T-helper 2 cell treated with Interferon-gamma antibody and Interleukin-4, amounts not matched to agents 100 ng/mL and 5 ng/mL, for 36 hours (primary cell): ENCODE data around the gene VLDLR. TPM values are rescaled to one million over a fixed set of nuclear protein-coding genes. Genes with fewer than 3 reads are reported as not detected.

Source experiments
- intact Hi-C: fragments of 100-400 bp; cut with micrococcal nuclease; formaldehyde crosslinking; loops from one replicate; pipeline ENCODE4 v1.15.1; 2023
- total RNA-seq: library from RNA; stranded (reverse); gene quantifications from 2 replicates; pipeline ENCODE4 v1.2.3, GENCODE V29; 2022

Gene VLDLR
- total RNA-seq, 1 donor from 2014 or later: 4.0 TPM

- intact Hi-C loops: loop anchor here (5.0 to 10.0 kb wide), 4 partner anchors 106 to 604 kb away; partner anchors contain the start of genes PUM3 and SMARCA2
Measured at GRCh38 chr9:2620919-2621721, 467 bp upstream of the VLDLR start.

GRCh38 chr9:2622461-2623287, 1.1 kb downstream of the VLDLR start:
- intact Hi-C loops: loop anchor here (1.0 to 10.0 kb wide), 5 partner anchors 33 to 605 kb away; partner anchors contain the start of genes PUM3 and SMARCA2

GRCh38 chr9:2623288-2624050, 1.9 kb downstream of the VLDLR start:
- intact Hi-C loops: loop anchor here (5.0 to 10.0 kb wide), 4 partner anchors 104 to 606 kb away; partner anchors contain the start of genes PUM3 and SMARCA2

- intact Hi-C loops: loop anchor here (5.0 to 10.0 kb wide), 4 partner anchors 103 to 607 kb away; partner anchors contain the start of genes PUM3 and SMARCA2
Measured at GRCh38 chr9:2624051-2624682, 2.6 kb downstream of the VLDLR start.

- intact Hi-C loops: loop anchor here (10.0 kb wide), 1 partner anchor 471 kb away; no protein-coding TSS in a partner anchor
Measured at GRCh38 chr9:2625427-2625826, 3.8 kb downstream of the VLDLR start.

- intact Hi-C loops: loop anchor here (10.0 kb wide), 1 partner anchor 474 kb away; no protein-coding TSS in a partner anchor
Measured at GRCh38 chr9:2628919-2629318, 7.3 kb downstream of the VLDLR start.

- intact Hi-C loops: no loop called here
Measured at GRCh38 chr9:2630158-2630557, 8.6 kb downstream of the VLDLR start.

GRCh38 chr9:2631263-2631662, 9.7 kb downstream of the VLDLR start:
- intact Hi-C loops: no loop called here

GRCh38 chr9:2634153-2634552, 12.6 kb downstream of the VLDLR start:
- intact Hi-C loops: no loop called here

GRCh38 chr9:2634818-2635217, 13.2 kb downstream of the VLDLR start:
- intact Hi-C loops: no loop called here

GRCh38 chr9:2635922-2636321, 14.3 kb downstream of the VLDLR start:
- intact Hi-C loops: no loop called here

GRCh38 chr9:2637390-2637789, 15.8 kb downstream of the VLDLR start:
- intact Hi-C loops: no loop called here

GRCh38 chr9:2638871-2639673, 17.5 kb downstream of the VLDLR start:
- intact Hi-C loops: no loop called here

GRCh38 chr9:2639786-2640185, 18.2 kb downstream of the VLDLR start:
- intact Hi-C loops: loop anchor here (2.0 kb wide), 1 partner anchor 15 kb away; no protein-coding TSS in a partner anchor

GRCh38 chr9:2640570-2640969, 19.0 kb downstream of the VLDLR start:
- intact Hi-C loops: loop anchor here (2.0 kb wide), 1 partner anchor 14 kb away; no protein-coding TSS in a partner anchor

GRCh38 chr9:2641033-2641432, 19.4 kb downstream of the VLDLR start:
- intact Hi-C loops: loop anchor here (2.0 kb wide), 1 partner anchor 14 kb away; no protein-coding TSS in a partner anchor

GRCh38 chr9:2642068-2642467, 20.5 kb downstream of the VLDLR start:
- intact Hi-C loops: no loop called here

- intact Hi-C loops: no loop called here
Measured at GRCh38 chr9:2645569-2645968, 24.0 kb downstream of the VLDLR start.

GRCh38 chr9:2655411-2655901, 33.9 kb downstream of the VLDLR start:
- intact Hi-C loops: loop anchor here (1.0 to 2.0 kb wide), 4 partner anchors 15 to 189 kb away; partner anchors contain the start of gene PUM3
